HepG2 (cell line): ENCODE results near the gene LRBA. TPM values are rescaled to one million over a fixed set of nuclear protein-coding genes. Genes with fewer than 3 reads are reported as not detected.

Source experiments
- ATAC-seq: fragments of 200-7000 bp; cut with Tn5 transposase; 3 replicates; pipeline ENCODE4 v1.9.1; 2020; ENCODE audit warnings: mild to moderate bottlenecking, moderate library complexity
- BruUV-seq: library from RNA; stranded (reverse); fragments of 400-500 nt; replicated peaks from 2 replicates; lab custom pipeline; 2021; lab: Mats Ljungman, UMichigan
- CTCF ChIA-PET: fragments of 300-600 bp; formaldehyde crosslinking; extraction: SDS; loops from one replicate; lab custom pipeline; 2021; ENCODE audit warnings: low total read pairs, inconsistent platforms, low intra/inter-chr PET ratio; lab: Yijun Ruan, JAX
- POLR2A ChIA-PET: fragments of 350-600 bp; sonication (Branson Sonifier 250); formaldehyde crosslinking; loops from one replicate; lab custom pipeline; 2020; ENCODE audit warnings: antibody characterized with exemption, inconsistent platforms; lab: Yijun Ruan, JAX
- DNase-seq: peaks from one replicate; pipeline ENCODE4 v3.0.0-alpha.2; 2015; ENCODE audit warnings: low spot score
- FAIRE-seq: peaks from 3 replicates; lab custom pipeline; 2011; peaks lifted over from hg19 to GRCh38; lab: Jason Lieb, UNC
- H2AFZ ChIP-seq: one replicate; pipeline ENCODE4 v1.6.1; 2011; ENCODE audit warnings: low read length, inconsistent platforms
- H3K27ac ChIP-seq: fragments of 300-600 bp; 3 replicates; pipeline ENCODE4 v1.8.0; 2011; ENCODE audit warnings: mixed run types, mild to moderate bottlenecking, mixed read lengths, low read length, inconsistent platforms; ENCODE audit not compliant: insufficient read depth; ENCODE audit errors: extremely low read length
- H3K27me3 ChIP-seq, 2 experiments: fragments of 200-600 bp in 1 of 2; 2 replicates in 1 of 2; 3 replicates in 1 of 2; pipeline versions ENCODE4 v1.6.0 to v1.8.0; 2011; ENCODE audit warnings: low read length in 2 of 2, mild to moderate bottlenecking in 2 of 2, moderate library complexity in 2 of 2, inconsistent platforms in 1 of 2; ENCODE audit not compliant: insufficient read depth in 2 of 2, control insufficient read depth in 1 of 2
- H3K36me3 ChIP-seq, 2 experiments: fragments of 200-600 bp in 1 of 2; replicated peaks in 1 of 2; 2 replicates in 1 of 2; 3 replicates in 1 of 2; pipeline versions ENCODE4 v1.5.1 to v1.8.0; 2011; ENCODE audit warnings: low read length in 2 of 2, inconsistent platforms in 1 of 2; ENCODE audit not compliant: insufficient read depth in 2 of 2, control insufficient read depth in 1 of 2
- H3K4me1 ChIP-seq: 2 replicates; pipeline ENCODE4 v1.5.1; 2012; ENCODE audit warnings: low read length, inconsistent platforms; ENCODE audit not compliant: insufficient read depth
- H3K4me2 ChIP-seq: 2 replicates; pipeline ENCODE4 v1.6.0; 2011; ENCODE audit warnings: low read depth, low read length, inconsistent platforms
- H3K4me3 ChIP-seq, 3 experiments: fragments of 200-600 bp in 1 of 3; sonication (generic), shearing (Covaris generic) in 1 of 3; replicated peaks in 1 of 3; 2 replicates each; pipeline ENCODE4 v1.5.1; 2011 to 2016; ENCODE audit warnings: low read length in 3 of 3, inconsistent platforms in 2 of 3, low read depth in 2 of 3, mild to moderate bottlenecking in 2 of 3, control low read depth in 1 of 3, mixed read lengths in 1 of 3; ENCODE audit not compliant: insufficient read depth in 1 of 3
- H3K79me2 ChIP-seq: one replicate; pipeline ENCODE4 v1.6.1; 2011; ENCODE audit warnings: low read length, inconsistent platforms; ENCODE audit not compliant: insufficient read depth
- H3K9ac ChIP-seq: 2 replicates; pipeline ENCODE4 v1.6.0; 2011; ENCODE audit warnings: mild to moderate bottlenecking, low read depth, low read length, inconsistent platforms; ENCODE audit not compliant: insufficient read depth
- H3K9me3 ChIP-seq: 2 replicates; pipeline ENCODE4 v1.5.1; 2012; ENCODE audit warnings: mild to moderate bottlenecking, low read length
- H4K20me1 ChIP-seq: 2 replicates; pipeline ENCODE4 v1.6.0; 2011; ENCODE audit warnings: inconsistent platforms, mild to moderate bottlenecking, low read length, moderate library complexity; ENCODE audit not compliant: insufficient read depth
- ATF4 ChIP-seq, 2 experiments: fragments of 450-650 bp in 1 of 2; sonication (generic) in 1 of 2; formaldehyde crosslinking; IDR thresholded peaks; 2 replicates each; pipeline versions ENCODE4 v1.5.0 to v1.8.0; 2020 to 2022; ENCODE audit warnings: mild to moderate bottlenecking in 1 of 2, missing genetic modification reagents in 1 of 2
- CREBL2 ChIP-seq: sonication (generic); formaldehyde crosslinking; IDR thresholded peaks from 2 replicates; pipeline ENCODE4 v1.8.1; 2023; ENCODE audit warnings: missing genetic modification reagents, mild to moderate bottlenecking, borderline replicate concordance
- GLI4 ChIP-seq: sonication (generic); formaldehyde crosslinking; IDR thresholded peaks from 2 replicates; pipeline ENCODE4 v1.5.1; 2020; ENCODE audit warnings: missing genetic modification reagents, mild to moderate bottlenecking, moderate library complexity, borderline replicate concordance
- GPN1 ChIP-seq: sonication (generic); formaldehyde crosslinking; IDR thresholded peaks from 2 replicates; pipeline ENCODE4 v1.5.1; 2020; ENCODE audit warnings: missing genetic modification reagents, borderline replicate concordance
- HMGA1 ChIP-seq: sonication (generic); formaldehyde crosslinking; conservative IDR thresholded peaks from 2 replicates; pipeline ENCODE4 v1.4.0; 2020; ENCODE audit warnings: missing genetic modification reagents
- KAT8 ChIP-seq: IDR thresholded peaks from 2 replicates; pipeline ENCODE4 v1.6.1; 2016; ENCODE audit warnings: missing genetic modification reagents, missing compliant biosample characterization
- MED8 ChIP-seq: sonication (generic); formaldehyde crosslinking; IDR thresholded peaks from 2 replicates; pipeline ENCODE4 v1.8.1; 2023; ENCODE audit warnings: mild to moderate bottlenecking, missing genetic modification reagents; ENCODE audit not compliant: insufficient replicate concordance
- MIER3 ChIP-seq: IDR thresholded peaks from 2 replicates; pipeline ENCODE4 v1.6.1; 2016; ENCODE audit warnings: missing compliant biosample characterization, borderline replicate concordance
- REST ChIP-seq, 2 experiments: IDR thresholded peaks; 2 replicates each; pipeline ENCODE4 v1.6.1; 2011 to 2012; ENCODE audit warnings: low read length in 2 of 2, borderline replicate concordance in 1 of 2, low read depth in 1 of 2, mild to moderate bottlenecking in 1 of 2, moderate library complexity in 1 of 2
- TOPORS ChIP-seq: sonication (generic); formaldehyde crosslinking; IDR thresholded peaks from 2 replicates; pipeline ENCODE4 v1.8.0; 2023; ENCODE audit warnings: mild to moderate bottlenecking, missing genetic modification reagents
- ZBTB10 ChIP-seq: sonication (generic); formaldehyde crosslinking; IDR thresholded peaks from 2 replicates; pipeline ENCODE4 v1.4.0; 2020; ENCODE audit warnings: missing genetic modification reagents, borderline replicate concordance
- ZNF326 ChIP-seq: sonication (generic); formaldehyde crosslinking; IDR thresholded peaks from 2 replicates; pipeline ENCODE4 v1.4.0; 2020; ENCODE audit warnings: missing genetic modification reagents, borderline replicate concordance
- ZNF597 ChIP-seq: sonication (generic); formaldehyde crosslinking; IDR thresholded peaks from 2 replicates; pipeline ENCODE4 v1.5.0; 2020; ENCODE audit warnings: missing genetic modification reagents
- ZNF720 ChIP-seq: sonication (generic); formaldehyde crosslinking; IDR thresholded peaks from 2 replicates; pipeline ENCODE4 v1.4.0; 2020; ENCODE audit warnings: missing genetic modification reagents
- ZNF768 ChIP-seq: sonication (generic); formaldehyde crosslinking; IDR thresholded peaks from 2 replicates; pipeline ENCODE4 v1.4.0; 2020; ENCODE audit warnings: missing genetic modification reagents
- ZNF879 ChIP-seq: sonication (generic); formaldehyde crosslinking; IDR thresholded peaks from 2 replicates; pipeline ENCODE4 v1.8.1; 2023; ENCODE audit warnings: missing genetic modification reagents
- WGBS: methylation state at CpG from one replicate; pipeline ENCODE4 v1.1.6; 2017; ENCODE audit warnings: low lambda C conversion rate; 5-methylcytosine and 5-hydroxymethylcytosine counted together
- in situ Hi-C: cut with HindIII; loops from 2 replicates; pipeline ENCODE4 v1.10.0; 2017; ENCODE audit warnings: low pct_unique_long_range_greater_than_20kb; ENCODE audit not compliant: extremely low pct_ligation_motif_present
- intact Hi-C: fragments of 100-400 bp; cut with micrococcal nuclease; formaldehyde crosslinking; loops from one replicate; pipeline ENCODE4 v1.10.0; 2022; ENCODE audit not compliant: unreplicated experiment
- polyA plus RNA-seq, 8 experiments: library from polyadenylated mRNA; depleted of rRNA in 3 of 8; stranded (reverse) in 7 of 8; unstranded in 1 of 8; fragments of >200 nt; fragmentation: Illumina TruSeq in 4 of 8; extraction: Trizol in 4 of 8; gene quantifications; 2 replicates each; pipeline versions ENCODE4 v1.2.1 to v1.2.3, GENCODE V29; 2011 to 2016; ENCODE audit warnings: low read depth in 4 of 8, missing spikeins in 1 of 8, mixed read lengths in 1 of 8; ENCODE audit not compliant: insufficient read depth in 1 of 8
- total RNA-seq, 5 experiments: library from RNA; depleted of rRNA; stranded (reverse); fragments of >200 nt; fragmentation: Illumina TruSeq; extraction: Trizol; gene quantifications; 2 replicates each; pipeline ENCODE4 v1.2.3, GENCODE V29; 2016; ENCODE audit warnings: low read depth in 1 of 5

LRBA gene
- total and polyA plus RNA-seq, 2 of the 13 experiments (the other 11 are each of a cell fraction or from before 2014, with no cell fraction given), result 21.0 to 37.2 TPM

GRCh38 chr4:150230561-150230960, 784.5 kb downstream of the LRBA start:
- H4K20me1 ChIP-seq, result no peaks in the 10 kb centered on the region
- intact Hi-C loops (no loop called here), in situ Hi-C loops (no loop called here)
- no peaks in the 10 kb centered on the region for H3K4me1 ChIP-seq
- ATAC-seq, result no peak
- ChIA-PET CTCF (no interaction called here), POLR2A (no interaction called here)
- H3K27ac ChIP-seq, result no peak overlapping the region
- 0% methylated on average over 2 of the region's 2 CpGs for WGBS
- TF ChIP-seq ATF4 (CRISPR knock-in tag; IDR thresholded peaks at IDR 0.05) (no peak), REST (IDR thresholded peaks at IDR 0.05; ENCODE audit: borderline replicate concordance in 1 of 2, low read depth in 1 of 2, low read length in 2 of 2) (no peak), GPN1 (CRISPR knock-in tag) (no peak), HMGA1 (CRISPR knock-in tag) (no peak), KAT8 (no peak), MED8 (CRISPR knock-in tag) (no peak), MIER3 (CRISPR knock-in tag) (no peak), ZNF720 (CRISPR knock-in tag) (no peak), TOPORS (CRISPR knock-in tag) (no peak), ZNF326 (CRISPR knock-in tag) (no peak), ZNF597 (CRISPR knock-in tag) (no peak), CREBL2 (CRISPR knock-in tag) (no peak), ZNF768 (CRISPR knock-in tag) (no peak), GLI4 (no peak), ZNF879 (no peak), ZBTB10 (CRISPR knock-in tag) (no peak)
- H3K27me3 ChIP-seq, result peaks cover 0 to 16% of the 10 kb centered on the region in 2 experiments; a peak in 2 of 5 replicates
- no peaks in the 10 kb centered on the region for H3K79me2 ChIP-seq
- FAIRE-seq, result no peak
- H3K9ac ChIP-seq, result no peak overlapping the region
- H2AFZ ChIP-seq, result no peak overlapping the region
- no peaks in the 10 kb centered on the region for H3K36me3 ChIP-seq
- H3K9me3 ChIP-seq, result no peaks in the 10 kb centered on the region
- no peak overlapping the region for H3K4me2 ChIP-seq
- BruUV-seq, result no TSS peak
- no peak for DNase-seq
- H3K4me3 ChIP-seq, result no peak overlapping the region
